Heart left ventricle (tissue), 16 donors: ENCODE measurements around the gene FASTK. TPM values are rescaled to one million over a fixed set of nuclear protein-coding genes. Genes with fewer than 3 reads are reported as not detected.

ENCODE experiments used
- ATAC-seq, 4 donors: fragments of 200-7000 bp; cut with Tn5 transposase; one replicate each; pipeline ENCODE4 v1.9.1; 2020 to 2022; ENCODE audit warnings: moderate library complexity in 4 of 4, mild to moderate bottlenecking in 3 of 4, moderate number of reproducible peaks in 1 of 4
- DNase-seq, 5 donors: peaks; one replicate each; pipeline ENCODE4 v3.0.0-alpha.2; 2020
- H3K27ac ChIP-seq, 12 donors: fragments of 200-600 bp; sonication (generic) in 4 of 12; one replicate each; pipeline versions ENCODE4 v1.5.0 to v1.8.0; 2016 to 2022; ENCODE audit warnings: mild to moderate bottlenecking in 2 of 12
- H3K27me3 ChIP-seq, 9 donors: fragments of 200-600 bp; sonication (generic) in 2 of 9; one replicate each; pipeline versions ENCODE4 v1.5.1 to v1.8.0; 2016 to 2022; ENCODE audit warnings: mild to moderate bottlenecking in 3 of 9
- H3K36me3 ChIP-seq, 9 donors: fragments of 200-600 bp; sonication (generic) in 2 of 9; one replicate each; pipeline versions ENCODE4 v1.5.0 to v1.8.0; 2018 to 2022; ENCODE audit warnings: mild to moderate bottlenecking in 2 of 9
- H3K4me1 ChIP-seq, 12 donors: fragments of 200-600 bp; sonication (generic) in 4 of 12; one replicate each; pipeline versions ENCODE4 v1.5.0 to v1.8.0; 2016 to 2022; ENCODE audit warnings: mild to moderate bottlenecking in 3 of 12
- H3K4me3 ChIP-seq, 12 donors: fragments of 200-600 bp; sonication (generic) in 4 of 12; one replicate each; pipeline versions ENCODE4 v1.5.0 to v1.8.0; 2017 to 2022; ENCODE audit warnings: mild to moderate bottlenecking in 9 of 12, moderate library complexity in 4 of 12
- H3K9me3 ChIP-seq, 12 donors: fragments of 200-600 bp; sonication (generic) in 4 of 12; one replicate each; pipeline versions ENCODE4 v1.5.0 to v1.8.0; 2016 to 2022; ENCODE audit warnings: mild to moderate bottlenecking in 1 of 12
- POLR2A ChIP-seq, 2 donors: fragments of 450-650 bp; IDR thresholded peaks; one replicate each; pipeline ENCODE4 v1.6.1; 2017; ENCODE audit warnings: antibody characterized with exemption in 2 of 2, mild to moderate bottlenecking in 2 of 2, moderate library complexity in 2 of 2
- WGBS, 4 donors: extraction: QIAGEN DNeasy Blood & Tissue Kit in 2 of 4; methylation state at CpG; one replicate each; pipeline versions ENCODE4 v1.1.5 to v1.1.7; 2013 to 2018; 5-methylcytosine and 5-hydroxymethylcytosine counted together
- intact Hi-C, 10 donors: fragments of 100-400 bp; cut with DNase I; formaldehyde crosslinking; loops; one replicate each; pipeline versions ENCODE4 v1.11.1 to v1.14.2; 2022
- polyA plus RNA-seq, 2 donors: library from polyadenylated mRNA; stranded (reverse); fragments of 200-250 nt; gene quantifications; one replicate each; pipeline ENCODE4 v1.2.3, GENCODE V29; 2013
- total RNA-seq, 9 donors: library from RNA; depleted of rRNA in 2 of 9; stranded (reverse); fragments of >200 nt in 2 of 9; fragmentation: NEBNext Ultra II Directional in 3 of 9; extraction: Animal tissue kit (Norgen Biotek cat#: 25700) in 3 of 9; gene quantifications; one replicate each; pipeline versions ENCODE4 v1.1.0 to v1.2.4, GENCODE V29; 2016 to 2023
- TF ChIP-seq, protein P1 (sequence below), 12 donors: fragments of 200-600 bp; sonication (generic) in 4 of 12; IDR thresholded peaks; one replicate each; pipeline versions ENCODE4 v1.5.0 to v1.8.0; 2018 to 2022; ENCODE audit warnings: antibody characterized with exemption in 12 of 12, mild to moderate bottlenecking in 5 of 12
- donor health status: ischemic (EF 13 %, LVEDD 7.1; RV severe dilation, severe dysfunction).
- donor health status: healthy with polysubstance abuse.
- donor health status: DM: no; HTN: yes; CAD: no.
- donor health status: DM: no; HTN: no; CAD: no.
- donor health status: ischemic (EF 25% LVEDD 6.9; RV normal size, moderate dysfunction).
- donor health status: ischemic (EF 25% LVEDD 5.7; RV mildly dilated, moderate dysfunction).
- donor health status: healthy.
- donor health status: DM: yes; HTN: yes; CAD: no.
- donor health status: ischemic (EF 35%, LVEDD 5.7; RV mildly dilated, moderate dysfunction).
- donor health status: nonischemic (EF 11% LVEDD 7.7; RV severe dilation, severe dysfunction).
- donor health status: DM: yes; HTN: yes; CAD: no.
- donor health status: PGD.
- donor health status: ischemic (EF 29% LVEDD 5.4; RV normal size, mild dysfunction).
- donor health status: nonischemic (EF 23%, LVEDD 6.1; RV moderate dilation, normal function).

The FASTK gene
- total and polyA plus RNA-seq, 11 donors: 59.9 to 168 (median 77.7) TPM

DNA sequence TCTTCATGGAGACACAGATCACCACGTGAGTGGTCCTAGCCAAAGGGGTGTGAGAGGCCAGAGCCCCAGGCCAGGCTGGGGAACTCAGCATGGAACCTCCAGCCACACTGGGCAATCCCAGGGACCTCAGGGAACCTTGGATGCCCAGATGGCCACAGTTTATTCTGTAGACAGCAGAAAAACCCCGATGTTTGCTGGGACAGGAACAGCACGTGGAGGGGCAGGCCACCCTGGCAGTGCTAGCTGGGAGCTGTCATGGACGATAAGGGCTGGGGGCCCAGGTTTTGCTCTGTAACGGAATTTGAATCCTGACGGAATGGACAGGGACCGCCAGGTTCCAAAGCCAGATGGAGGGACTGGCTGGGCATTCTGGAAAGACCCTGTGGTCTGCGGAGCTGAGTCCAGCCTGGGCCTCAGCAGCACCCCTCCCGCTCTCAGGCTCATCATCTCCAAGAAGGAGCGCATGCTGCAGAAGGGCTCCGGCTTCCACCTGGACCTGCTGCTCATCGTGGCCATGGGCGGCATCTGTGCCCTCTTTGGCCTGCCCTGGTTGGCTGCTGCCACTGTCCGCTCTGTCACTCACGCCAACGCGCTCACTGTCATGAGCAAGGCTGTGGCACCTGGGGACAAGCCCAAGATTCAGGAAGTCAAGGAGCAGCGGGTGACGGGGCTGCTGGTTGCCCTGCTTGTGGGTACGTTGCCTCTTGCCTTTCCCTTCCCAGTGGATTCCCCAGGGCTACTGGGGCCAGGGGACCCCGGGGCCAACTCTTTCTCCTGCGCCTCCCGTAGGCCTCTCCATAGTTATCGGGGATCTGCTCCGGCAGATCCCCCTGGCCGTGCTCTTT lies 5.6 kb downstream of the FASTK start:
- TF ChIP-seq, protein P1, sequence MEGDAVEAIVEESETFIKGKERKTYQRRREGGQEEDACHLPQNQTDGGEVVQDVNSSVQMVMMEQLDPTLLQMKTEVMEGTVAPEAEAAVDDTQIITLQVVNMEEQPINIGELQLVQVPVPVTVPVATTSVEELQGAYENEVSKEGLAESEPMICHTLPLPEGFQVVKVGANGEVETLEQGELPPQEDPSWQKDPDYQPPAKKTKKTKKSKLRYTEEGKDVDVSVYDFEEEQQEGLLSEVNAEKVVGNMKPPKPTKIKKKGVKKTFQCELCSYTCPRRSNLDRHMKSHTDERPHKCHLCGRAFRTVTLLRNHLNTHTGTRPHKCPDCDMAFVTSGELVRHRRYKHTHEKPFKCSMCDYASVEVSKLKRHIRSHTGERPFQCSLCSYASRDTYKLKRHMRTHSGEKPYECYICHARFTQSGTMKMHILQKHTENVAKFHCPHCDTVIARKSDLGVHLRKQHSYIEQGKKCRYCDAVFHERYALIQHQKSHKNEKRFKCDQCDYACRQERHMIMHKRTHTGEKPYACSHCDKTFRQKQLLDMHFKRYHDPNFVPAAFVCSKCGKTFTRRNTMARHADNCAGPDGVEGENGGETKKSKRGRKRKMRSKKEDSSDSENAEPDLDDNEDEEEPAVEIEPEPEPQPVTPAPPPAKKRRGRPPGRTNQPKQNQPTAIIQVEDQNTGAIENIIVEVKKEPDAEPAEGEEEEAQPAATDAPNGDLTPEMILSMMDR (IDR thresholded peaks at IDR 0.05): no peak
- TF ChIP-seq POLR2A (IDR thresholded peaks at IDR 0.05): no peak
- H3K27ac ChIP-seq: no peak overlapping the region
- no peaks in the 10 kb centered on the region for H3K9me3 ChIP-seq
- H3K36me3 ChIP-seq: peaks cover 0 to 74% (median 65%) of the 10 kb centered on the region in 9 donors
- WGBS, 4 donors: 92 to 94% (median 93%) methylated on average over 21 to 26 of the region's 26 CpGs
- H3K4me3 ChIP-seq: no peak overlapping the region
- intact Hi-C loops: no loop called here
- ATAC-seq (no peak), DNase-seq (no peak)
- H3K4me1 ChIP-seq: peaks cover 6 to 40% (median 27%) of the 10 kb centered on the region in 12 donors
- no peaks in the 10 kb centered on the region for H3K27me3 ChIP-seq

- ATAC-seq: no peak
Measured at GRCh38 chr7:151073990-151074389, 6.6 kb downstream of the FASTK start.

DNA sequence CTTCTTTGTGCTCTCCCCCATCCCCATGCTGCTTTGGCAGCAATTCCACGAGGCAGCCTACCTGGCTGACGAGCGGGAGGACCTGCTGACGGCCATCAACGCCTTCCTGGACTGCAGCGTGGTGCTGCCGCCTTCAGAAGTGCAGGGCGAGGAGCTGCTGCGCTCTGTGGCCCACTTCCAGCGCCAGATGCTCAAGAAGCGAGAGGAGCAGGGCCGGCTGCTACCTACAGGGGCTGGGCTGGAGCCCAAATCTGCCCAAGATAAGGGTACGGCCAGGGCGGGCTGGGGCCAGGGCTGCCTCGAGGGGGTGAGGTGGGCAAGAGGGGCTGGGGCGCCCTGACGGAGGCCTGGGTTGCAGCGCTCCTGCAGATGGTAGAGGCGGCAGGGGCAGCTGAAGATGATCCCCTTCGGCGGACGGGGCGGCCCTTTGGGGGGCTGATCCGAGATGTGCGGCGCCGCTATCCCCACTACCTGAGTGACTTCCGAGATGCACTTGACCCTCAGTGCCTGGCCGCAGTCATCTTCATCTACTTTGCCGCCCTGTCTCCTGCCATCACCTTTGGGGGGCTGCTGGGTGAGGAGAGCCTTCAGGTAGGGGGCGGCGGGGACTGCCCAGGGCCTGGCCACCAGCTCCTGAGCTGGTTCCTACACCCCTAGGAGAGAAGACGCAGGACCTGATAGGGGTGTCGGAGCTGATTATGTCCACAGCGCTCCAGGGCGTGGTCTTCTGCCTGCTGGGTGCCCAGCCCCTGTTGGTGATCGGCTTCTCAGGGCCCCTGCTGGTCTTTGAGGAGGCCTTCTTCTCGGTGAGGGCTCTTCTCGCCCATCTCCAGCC lies 9.4 kb downstream of the FASTK start:
- DNase-seq: no peak
- 87 to 91% (median 89%) methylated on average over 33 to 39 of the region's 39 CpGs for WGBS, 4 donors
- Histone ChIP-seq H3K27me3 (no peaks in the 10 kb centered on the region), H3K27ac (no peak overlapping the region), H3K4me3 (no peak overlapping the region), H3K4me1 (peaks cover 0 to 2% (median 0%) of the 10 kb centered on the region in 12 donors), H3K9me3 (no peaks in the 10 kb centered on the region), H3K36me3 (peaks cover 0 to 100% (median 98%) of the 10 kb centered on the region in 9 donors)
- no peak for ATAC-seq
- intact Hi-C loops: no loop called here
- no peak for TF ChIP-seq POLR2A (IDR thresholded peaks at IDR 0.05)
- TF ChIP-seq, protein P1 (IDR thresholded peaks at IDR 0.05): no peak

More at GRCh38 chr7:151073990-151074389, 6.6 kb downstream of the FASTK start:
- Histone ChIP-seq H3K27ac (no peak overlapping the region), H3K36me3 (peaks cover 0 to 84% (median 75%) of the 10 kb centered on the region in 9 donors), H3K4me1 (peaks cover 0 to 29% (median 18%) of the 10 kb centered on the region in 12 donors), H3K4me3 (no peak overlapping the region), H3K27me3 (no peaks in the 10 kb centered on the region), H3K9me3 (no peaks in the 10 kb centered on the region)
- DNase-seq: no peak
- 84 to 88% (median 86%) methylated on average over 17 of the region's 17 CpGs for WGBS, 4 donors
- intact Hi-C loops: no loop called here
- no peak for TF ChIP-seq POLR2A (IDR thresholded peaks at IDR 0.05)
- TF ChIP-seq, protein P1 (IDR thresholded peaks at IDR 0.05): no peak

DNA sequence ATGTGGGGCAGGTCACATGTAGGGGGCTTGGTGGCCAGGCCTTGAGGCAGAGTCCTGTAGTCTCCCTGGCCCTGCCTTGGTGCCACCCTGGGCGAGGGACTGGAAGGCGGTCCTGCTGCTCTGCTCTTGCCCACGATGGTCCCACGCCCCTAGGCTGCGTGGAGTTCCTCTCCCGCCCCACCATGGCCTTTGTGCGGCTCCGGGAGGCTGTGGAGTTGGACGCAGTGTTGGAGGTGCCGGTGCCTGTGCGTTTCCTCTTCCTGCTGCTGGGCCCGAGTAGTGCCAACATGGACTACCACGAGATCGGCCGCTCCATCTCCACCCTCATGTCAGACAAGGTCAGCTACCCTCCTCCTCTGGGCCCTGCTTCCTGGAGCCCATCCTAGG lies 10.0 kb downstream of the FASTK start:
- no peak overlapping the region for H3K27ac ChIP-seq
- no peak for TF ChIP-seq POLR2A (IDR thresholded peaks at IDR 0.05)
- TF ChIP-seq, protein P1 (IDR thresholded peaks at IDR 0.05): no peak
- ATAC-seq (no peak), DNase-seq (no peak)
- H3K4me3 ChIP-seq: no peak overlapping the region
- H3K4me1 ChIP-seq: no peaks in the 10 kb centered on the region
- H3K9me3 ChIP-seq: no peaks in the 10 kb centered on the region
- H3K36me3 ChIP-seq: peaks cover 0 to 100% (median 98%) of the 10 kb centered on the region in 9 donors
- no peaks in the 10 kb centered on the region for H3K27me3 ChIP-seq
- intact Hi-C loops: no loop called here
- whole genome bisulfite sequencing, 4 donors: 91 to 97% (median 92%) methylated on average over 14 to 15 of the region's 15 CpGs
